Ishikawa (cell line): ENCODE data around the gene ACVR1C.

Source experiments
- CEBPB ChIP-seq: IDR thresholded peaks from 2 replicates; pipeline ENCODE4 v1.6.1; 2012
- CREB1 ChIP-seq: IDR thresholded peaks from 2 replicates; pipeline ENCODE4 v1.6.1; 2012; ENCODE audit warnings: low read depth
- EGR1 ChIP-seq: IDR thresholded peaks from 2 replicates; pipeline ENCODE4 v1.6.1; 2012
- EP300 ChIP-seq: IDR thresholded peaks from 2 replicates; pipeline ENCODE4 v1.6.1; 2012; ENCODE audit warnings: borderline replicate concordance
- FOXM1 ChIP-seq: IDR thresholded peaks from 2 replicates; pipeline ENCODE4 v1.6.1; 2012; ENCODE audit warnings: low read depth, borderline replicate concordance
- NFIC ChIP-seq: IDR thresholded peaks from 2 replicates; pipeline ENCODE4 v1.6.1; 2012
- RAD21 ChIP-seq: IDR thresholded peaks from 2 replicates; pipeline ENCODE4 v1.6.1; 2012; ENCODE audit warnings: low read depth
- TAF1 ChIP-seq: IDR thresholded peaks from 2 replicates; pipeline ENCODE4 v1.6.1; 2012; ENCODE audit warnings: low read depth, mild to moderate bottlenecking
- TCF12 ChIP-seq: IDR thresholded peaks from 2 replicates; pipeline ENCODE4 v1.6.1; 2012; ENCODE audit warnings: low read depth
- TEAD4 ChIP-seq: IDR thresholded peaks from 2 replicates; pipeline ENCODE4 v1.6.1; 2012
- YY1 ChIP-seq: IDR thresholded peaks from 2 replicates; pipeline ENCODE4 v1.6.1; 2012; ENCODE audit warnings: low read depth
- ZBTB7A ChIP-seq: IDR thresholded peaks from 2 replicates; pipeline ENCODE4 v1.6.1; 2012; ENCODE audit warnings: low read depth
- TF ChIP-seq, protein P1 (sequence below): IDR thresholded peaks from 2 replicates; pipeline ENCODE4 v1.6.1; 2012; ENCODE audit warnings: low read depth, mild to moderate bottlenecking
- TF ChIP-seq, protein P2 (sequence below): IDR thresholded peaks from 2 replicates; pipeline ENCODE4 v1.6.1; 2012
- TF ChIP-seq, protein P3 (sequence below): IDR thresholded peaks from 2 replicates; pipeline ENCODE4 v1.6.1; 2012

Gene ACVR1C

DNA sequence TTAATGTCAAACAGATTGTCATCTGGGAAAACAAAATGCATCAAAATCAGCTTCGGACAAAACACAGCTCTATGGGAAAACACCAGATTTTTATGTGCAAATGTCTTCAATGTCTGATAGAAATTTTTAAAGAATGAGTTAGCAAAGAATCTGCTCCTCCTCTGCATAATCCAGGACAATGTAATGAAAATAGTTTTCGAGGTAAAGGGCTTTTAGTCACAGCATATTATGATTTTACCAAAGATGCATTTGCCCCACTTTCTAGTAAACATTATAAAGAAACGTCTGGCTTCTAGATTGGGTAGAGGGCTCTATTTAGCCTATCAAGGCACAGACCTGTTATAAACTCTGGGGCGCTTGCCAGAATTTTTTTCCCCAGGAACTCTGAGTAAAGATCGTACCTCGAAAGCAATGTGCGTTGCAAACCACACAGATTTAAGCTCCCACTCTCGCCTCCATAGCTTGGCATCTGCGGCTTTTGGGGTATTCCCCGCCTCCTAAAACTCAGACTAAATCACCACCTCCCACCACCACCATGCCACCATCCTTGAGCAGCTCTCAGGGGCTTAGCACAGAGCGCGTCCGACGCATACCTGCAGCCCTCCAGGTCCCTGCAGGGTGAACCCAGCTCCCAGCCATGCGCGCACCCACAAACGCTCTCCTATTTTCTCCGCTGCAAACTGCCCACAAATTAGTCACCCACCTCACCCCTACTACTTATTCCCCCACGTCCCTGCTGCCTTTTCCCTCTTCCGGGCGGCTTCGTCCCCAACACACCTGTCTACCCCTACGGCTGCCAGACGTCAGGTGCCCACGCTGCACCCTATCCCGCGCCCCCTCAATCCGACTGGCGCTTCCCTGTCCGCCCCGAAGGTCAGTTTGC, 829 bp downstream of the ACVR1C start:
- no peak for TF ChIP-seq TCF12
- TF ChIP-seq, protein P1, sequence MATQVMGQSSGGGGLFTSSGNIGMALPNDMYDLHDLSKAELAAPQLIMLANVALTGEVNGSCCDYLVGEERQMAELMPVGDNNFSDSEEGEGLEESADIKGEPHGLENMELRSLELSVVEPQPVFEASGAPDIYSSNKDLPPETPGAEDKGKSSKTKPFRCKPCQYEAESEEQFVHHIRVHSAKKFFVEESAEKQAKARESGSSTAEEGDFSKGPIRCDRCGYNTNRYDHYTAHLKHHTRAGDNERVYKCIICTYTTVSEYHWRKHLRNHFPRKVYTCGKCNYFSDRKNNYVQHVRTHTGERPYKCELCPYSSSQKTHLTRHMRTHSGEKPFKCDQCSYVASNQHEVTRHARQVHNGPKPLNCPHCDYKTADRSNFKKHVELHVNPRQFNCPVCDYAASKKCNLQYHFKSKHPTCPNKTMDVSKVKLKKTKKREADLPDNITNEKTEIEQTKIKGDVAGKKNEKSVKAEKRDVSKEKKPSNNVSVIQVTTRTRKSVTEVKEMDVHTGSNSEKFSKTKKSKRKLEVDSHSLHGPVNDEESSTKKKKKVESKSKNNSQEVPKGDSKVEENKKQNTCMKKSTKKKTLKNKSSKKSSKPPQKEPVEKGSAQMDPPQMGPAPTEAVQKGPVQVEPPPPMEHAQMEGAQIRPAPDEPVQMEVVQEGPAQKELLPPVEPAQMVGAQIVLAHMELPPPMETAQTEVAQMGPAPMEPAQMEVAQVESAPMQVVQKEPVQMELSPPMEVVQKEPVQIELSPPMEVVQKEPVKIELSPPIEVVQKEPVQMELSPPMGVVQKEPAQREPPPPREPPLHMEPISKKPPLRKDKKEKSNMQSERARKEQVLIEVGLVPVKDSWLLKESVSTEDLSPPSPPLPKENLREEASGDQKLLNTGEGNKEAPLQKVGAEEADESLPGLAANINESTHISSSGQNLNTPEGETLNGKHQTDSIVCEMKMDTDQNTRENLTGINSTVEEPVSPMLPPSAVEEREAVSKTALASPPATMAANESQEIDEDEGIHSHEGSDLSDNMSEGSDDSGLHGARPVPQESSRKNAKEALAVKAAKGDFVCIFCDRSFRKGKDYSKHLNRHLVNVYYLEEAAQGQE: no peak
- TF ChIP-seq CEBPB: no peak
- no peak for TF ChIP-seq EP300
- TF ChIP-seq YY1: no peak
- no peak for TF ChIP-seq TAF1
- TF ChIP-seq, protein P2, sequence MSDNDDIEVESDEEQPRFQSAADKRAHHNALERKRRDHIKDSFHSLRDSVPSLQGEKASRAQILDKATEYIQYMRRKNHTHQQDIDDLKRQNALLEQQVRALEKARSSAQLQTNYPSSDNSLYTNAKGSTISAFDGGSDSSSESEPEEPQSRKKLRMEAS: no peak
- no peak for TF ChIP-seq RAD21
- TF ChIP-seq FOXM1: no peak
- TF ChIP-seq CREB1: no peak
- no peak for TF ChIP-seq TEAD4
- no peak for TF ChIP-seq EGR1
- TF ChIP-seq, protein P3, sequence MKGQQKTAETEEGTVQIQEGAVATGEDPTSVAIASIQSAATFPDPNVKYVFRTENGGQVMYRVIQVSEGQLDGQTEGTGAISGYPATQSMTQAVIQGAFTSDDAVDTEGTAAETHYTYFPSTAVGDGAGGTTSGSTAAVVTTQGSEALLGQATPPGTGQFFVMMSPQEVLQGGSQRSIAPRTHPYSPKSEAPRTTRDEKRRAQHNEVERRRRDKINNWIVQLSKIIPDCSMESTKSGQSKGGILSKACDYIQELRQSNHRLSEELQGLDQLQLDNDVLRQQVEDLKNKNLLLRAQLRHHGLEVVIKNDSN: no peak
- TF ChIP-seq ZBTB7A: no peak
- no peak for TF ChIP-seq NFIC

DNA sequence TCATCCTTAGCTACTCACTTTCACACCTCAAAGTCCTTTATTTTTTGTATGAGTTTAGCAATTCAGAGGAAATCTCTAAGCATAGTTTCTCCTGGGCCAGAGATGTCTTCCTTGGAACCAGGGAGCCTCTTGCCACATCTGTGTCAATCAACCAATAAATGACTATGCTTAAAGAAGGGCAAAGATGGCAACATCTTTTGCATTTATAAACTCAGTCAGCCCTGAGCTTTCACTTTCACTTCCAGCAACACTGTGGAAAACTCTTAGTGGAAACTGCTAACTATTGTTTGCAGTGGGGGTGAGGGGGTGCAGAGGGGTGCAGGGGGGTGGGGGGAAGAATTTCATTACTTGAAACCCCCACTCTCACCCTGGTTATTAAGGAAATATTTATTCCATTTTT, 3.4 kb downstream of the ACVR1C start:
- no peak for TF ChIP-seq FOXM1
- TF ChIP-seq CREB1: no peak
- no peak for TF ChIP-seq NFIC
- no peak for TF ChIP-seq EGR1
- TF ChIP-seq, protein P3: no peak
- TF ChIP-seq, protein P1: no peak
- no peak for TF ChIP-seq TAF1

DNA sequence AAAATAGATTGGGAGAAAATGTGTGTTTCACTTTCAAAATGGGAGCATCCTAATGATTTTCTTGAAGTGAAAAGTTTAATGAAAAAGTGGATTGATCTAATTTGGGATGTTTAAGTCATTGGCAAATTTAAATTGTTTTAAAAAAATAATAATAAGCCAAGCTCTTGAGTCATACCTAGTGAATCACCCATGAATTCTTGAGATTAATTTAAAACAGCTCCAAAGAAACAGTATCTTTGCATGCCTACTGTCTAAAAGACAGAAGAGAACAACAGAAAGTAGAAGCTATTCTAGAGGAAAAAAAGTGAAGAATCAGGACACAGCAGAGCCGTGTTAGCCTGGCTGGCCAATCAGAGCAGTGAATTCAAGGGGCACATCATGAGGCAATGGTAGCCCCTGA, 7.7 kb downstream of the ACVR1C start:
- TF ChIP-seq RAD21 (no peak), CREB1 (no peak), YY1 (no peak)
- TF ChIP-seq, protein P3: no peak

DNA sequence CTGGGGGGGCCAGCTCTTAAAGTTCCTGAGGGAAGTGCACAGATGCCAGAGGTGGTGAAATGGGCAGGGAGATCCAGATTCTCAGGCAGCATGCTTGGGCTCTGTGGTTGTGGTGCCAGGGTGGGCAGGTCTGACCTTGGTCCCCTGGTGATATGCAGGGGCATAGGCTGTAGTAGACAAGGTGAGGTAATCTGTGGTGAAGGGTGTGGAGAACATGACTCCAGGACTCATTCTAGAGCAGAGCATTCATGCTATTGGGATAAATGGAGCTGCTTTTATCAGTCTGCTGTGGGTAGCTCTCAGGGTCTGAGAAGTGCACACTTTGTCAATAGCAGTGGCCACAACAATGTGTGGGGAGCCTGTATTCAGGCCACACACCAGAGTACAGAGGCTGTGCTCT, 16.9 kb downstream of the ACVR1C start:
- TF ChIP-seq YY1 (no peak), TCF12 (no peak), EP300 (no peak), TAF1 (no peak), NFIC (no peak), ZBTB7A (no peak), EGR1 (no peak), CREB1 (no peak), RAD21 (no peak), FOXM1 (no peak), CEBPB (no peak), TEAD4 (no peak)
- TF ChIP-seq, protein P1: no peak
- TF ChIP-seq, protein P2: no peak
- TF ChIP-seq, protein P3: no peak
